Breast epithelium (tissue), 3 donors: ENCODE results near the gene BCL10.

Experiments
- CTCF ChIP-seq, 3 donors: fragments of 450-650 bp; IDR thresholded peaks; one replicate each; pipeline ENCODE4 v1.5.1; 2016 to 2017; ENCODE audit warnings: antibody characterized with exemption in 3 of 3, mild to moderate bottlenecking in 3 of 3, moderate library complexity in 3 of 3
- POLR2A ChIP-seq: fragments of 450-650 bp; IDR thresholded peaks from one replicate; pipeline ENCODE4 v1.6.1; 2016; ENCODE audit warnings: antibody characterized with exemption, mild to moderate bottlenecking, moderate library complexity
- POLR2AphosphoS5 ChIP-seq, 3 donors: sonication (generic); formaldehyde crosslinking; IDR thresholded peaks; one replicate each; pipeline ENCODE4 v1.6.1; 2017; ENCODE audit warnings: antibody characterized with exemption in 3 of 3

- TF ChIP-seq CTCF (IDR thresholded peaks at IDR 0.05): peak; percentile 83 to 98 (median 94)
- no peak for TF ChIP-seq POLR2A
- peak in 2 of 3 donors; percentile 49 to 54 for TF ChIP-seq POLR2AphosphoS5 (IDR thresholded peaks at IDR 0.05)
These were observed 31.8 kb upstream of the BCL10 start for GRCh38 chr1:85307987-85308832.
